ENCODE measurements around the gene BABAM2.
"Not testable (repeated sequence)": the region's sequence is repeated elsewhere in the genome, so short reads cannot be mapped to it uniquely, and the experiment has no call there.

Gene BABAM2

DNA sequence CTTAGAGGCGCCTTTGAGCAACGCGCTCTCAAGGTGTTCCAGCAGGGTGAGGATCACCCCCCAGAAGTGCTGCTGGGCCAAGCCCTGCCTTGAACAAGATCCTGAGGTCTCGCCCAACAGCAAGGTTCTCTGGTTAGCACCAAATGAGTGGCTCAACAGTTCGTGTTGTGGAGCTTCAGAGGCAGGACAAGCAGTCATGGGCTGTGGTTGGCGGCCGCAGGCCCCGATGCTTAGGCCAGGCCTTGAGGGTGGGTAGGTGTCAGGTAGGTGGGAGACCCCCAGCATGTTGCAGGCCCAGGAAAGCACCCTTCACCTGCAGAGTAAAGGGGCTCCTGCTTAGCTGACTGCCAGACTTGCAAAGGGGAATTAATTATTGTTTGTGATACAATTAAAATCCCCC lies 431.9 kb downstream of the BABAM2 start:
- DNase-seq = no peak

DNA sequence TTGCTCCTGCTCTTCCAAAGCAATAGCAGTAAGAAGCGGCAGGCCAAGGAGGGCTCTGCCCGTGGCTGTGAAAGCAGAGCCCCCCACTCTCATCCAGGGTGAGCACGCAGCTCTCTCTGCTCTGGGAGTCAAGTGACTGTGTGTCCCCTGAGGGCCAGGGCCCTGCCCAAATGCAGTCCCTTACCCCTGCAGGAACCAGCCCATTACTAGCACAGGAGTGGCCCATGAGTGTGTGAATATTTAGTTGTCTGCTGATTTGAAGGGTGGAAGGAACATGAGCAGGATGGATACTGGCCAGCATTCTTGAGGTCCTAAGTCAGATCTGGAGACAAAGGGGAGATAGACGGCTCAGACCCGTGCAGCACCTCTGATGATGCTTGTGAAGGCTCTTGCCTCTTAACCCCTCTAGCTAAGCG lies 432.5 kb downstream of the BABAM2 start:
- no peak for DNase-seq

DNA sequence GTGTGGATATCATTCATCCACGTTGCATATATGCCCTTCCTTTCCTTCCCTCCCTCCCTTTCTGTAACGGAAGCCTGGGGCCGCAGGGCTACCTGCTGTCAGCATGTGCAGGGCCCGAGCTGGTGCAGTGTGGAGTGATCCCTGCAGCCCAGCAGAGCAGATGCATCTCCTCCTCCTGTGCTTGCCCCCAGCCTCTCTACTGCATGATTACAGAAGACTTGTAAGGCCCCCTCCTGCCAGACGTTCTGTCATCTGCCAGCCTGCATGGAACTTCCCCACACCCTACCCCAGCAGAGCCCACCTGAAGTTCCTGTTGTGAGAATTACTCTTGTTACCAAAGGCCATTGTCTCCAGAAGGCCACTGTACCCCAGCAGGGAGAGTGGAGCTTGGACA lies 434.6 kb downstream of the BABAM2 start:
- DNase-seq = no peak

DNA sequence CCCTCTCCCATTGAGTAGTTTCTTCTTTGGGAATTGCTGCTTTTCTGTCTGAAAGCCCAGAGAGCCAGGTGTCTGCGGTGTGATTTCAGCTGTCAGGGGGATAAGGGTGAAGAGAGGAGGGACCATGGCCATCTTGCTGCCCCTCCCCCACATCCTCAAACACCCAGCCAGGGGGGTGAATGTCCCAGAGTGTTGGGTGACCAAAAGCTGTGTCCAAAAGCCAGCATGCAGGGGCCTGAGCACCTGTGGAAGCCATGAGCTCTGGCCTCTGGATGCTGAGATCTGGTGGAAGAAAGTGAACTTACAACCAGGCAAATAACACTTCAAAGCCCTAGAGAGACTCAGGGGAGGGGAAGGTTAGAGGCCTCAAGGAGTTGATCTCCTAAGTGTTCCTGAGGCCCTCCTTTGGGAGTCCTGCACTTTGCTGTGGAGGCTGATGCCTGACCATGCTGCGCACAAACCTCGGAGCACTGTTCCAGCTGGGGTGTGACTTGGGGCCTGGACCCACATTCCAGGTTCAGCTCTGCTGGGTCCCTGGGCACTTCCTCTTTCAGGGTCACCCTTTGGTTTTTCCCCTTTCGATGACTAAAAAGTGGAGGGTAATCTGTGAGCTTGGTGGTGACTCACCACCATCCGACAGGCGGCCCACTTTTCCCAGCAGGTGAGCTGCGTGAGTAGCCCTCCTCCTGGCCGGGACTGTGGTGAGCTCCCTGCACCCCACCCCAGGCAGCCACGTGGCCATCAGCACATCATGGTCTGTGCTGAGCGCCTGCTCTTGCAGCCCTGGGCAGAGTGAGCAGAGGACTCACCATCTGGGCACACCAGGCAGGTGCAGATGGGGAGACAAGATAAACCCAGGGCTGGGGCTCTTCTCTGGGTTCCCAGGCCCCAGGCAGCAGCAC lies 435.3 kb downstream of the BABAM2 start:
- no peak for DNase-seq

DNA sequence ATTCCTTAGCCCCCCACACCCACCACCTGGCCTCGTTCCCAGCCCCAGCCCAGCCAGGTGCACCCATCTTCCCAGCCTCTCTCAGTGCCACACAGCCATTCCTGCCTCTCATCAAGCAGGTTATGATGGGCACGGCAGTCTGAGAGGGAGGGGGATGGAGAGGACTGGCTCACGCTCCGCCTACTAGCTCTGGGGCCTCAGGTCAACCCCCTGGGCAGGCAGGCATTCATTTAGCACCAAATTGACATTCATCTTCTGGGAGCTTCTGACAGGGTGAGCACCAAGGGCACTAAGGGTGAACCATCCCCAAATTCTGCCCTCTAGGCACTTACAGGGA lies 435.9 kb downstream of the BABAM2 start:
- no peak for DNase-seq

DNA sequence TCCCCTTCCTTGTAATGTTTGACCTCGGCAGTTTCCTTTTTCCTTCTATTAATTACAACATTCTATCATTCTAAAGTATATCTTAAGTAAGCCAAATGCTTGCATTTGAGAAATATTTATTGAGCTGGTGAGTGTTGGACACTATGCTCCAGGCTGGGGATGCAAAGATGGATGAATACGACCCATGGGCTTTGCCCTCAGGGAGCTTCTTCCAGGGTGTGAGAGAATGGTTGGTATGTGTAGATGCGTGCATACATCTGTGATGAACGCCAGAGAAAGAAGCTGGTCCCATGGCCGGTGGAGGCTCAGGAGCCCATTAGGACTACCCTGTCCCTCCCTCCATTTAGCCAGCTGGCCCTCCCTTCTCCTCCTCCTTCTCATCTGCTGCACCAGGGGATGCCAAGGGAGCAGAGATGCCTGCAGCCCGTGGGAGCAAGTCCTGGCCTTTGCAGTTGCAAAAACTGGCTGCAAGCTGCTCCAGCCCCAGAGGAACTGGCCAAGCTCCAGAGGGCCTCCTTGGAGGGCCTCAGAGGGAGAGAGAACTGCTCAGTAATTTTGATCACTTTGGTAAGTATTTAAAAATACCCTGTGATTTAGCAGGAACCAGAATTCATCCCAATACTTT lies 436.5 kb downstream of the BABAM2 start:
- DNase-seq = no peak

DNA sequence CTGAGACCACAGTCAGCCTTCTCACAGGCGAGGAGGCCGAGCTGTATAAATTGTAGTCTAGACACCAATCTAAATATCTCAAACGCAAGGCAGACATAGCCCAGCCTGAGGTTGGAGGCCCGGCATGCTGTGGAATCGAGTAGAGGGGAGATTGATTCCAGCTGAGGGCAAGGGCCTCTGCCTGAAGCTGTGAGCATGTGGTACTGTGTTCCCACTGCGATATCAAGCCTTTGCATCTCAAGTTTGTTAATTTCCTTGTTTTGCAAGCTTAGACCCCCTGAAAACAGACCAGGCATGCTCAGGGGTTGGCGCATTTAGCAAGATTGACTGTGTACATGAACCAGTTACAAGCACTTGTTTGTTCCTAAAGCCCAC lies 437.0 kb downstream of the BABAM2 start:
- no peak for DNase-seq

DNA sequence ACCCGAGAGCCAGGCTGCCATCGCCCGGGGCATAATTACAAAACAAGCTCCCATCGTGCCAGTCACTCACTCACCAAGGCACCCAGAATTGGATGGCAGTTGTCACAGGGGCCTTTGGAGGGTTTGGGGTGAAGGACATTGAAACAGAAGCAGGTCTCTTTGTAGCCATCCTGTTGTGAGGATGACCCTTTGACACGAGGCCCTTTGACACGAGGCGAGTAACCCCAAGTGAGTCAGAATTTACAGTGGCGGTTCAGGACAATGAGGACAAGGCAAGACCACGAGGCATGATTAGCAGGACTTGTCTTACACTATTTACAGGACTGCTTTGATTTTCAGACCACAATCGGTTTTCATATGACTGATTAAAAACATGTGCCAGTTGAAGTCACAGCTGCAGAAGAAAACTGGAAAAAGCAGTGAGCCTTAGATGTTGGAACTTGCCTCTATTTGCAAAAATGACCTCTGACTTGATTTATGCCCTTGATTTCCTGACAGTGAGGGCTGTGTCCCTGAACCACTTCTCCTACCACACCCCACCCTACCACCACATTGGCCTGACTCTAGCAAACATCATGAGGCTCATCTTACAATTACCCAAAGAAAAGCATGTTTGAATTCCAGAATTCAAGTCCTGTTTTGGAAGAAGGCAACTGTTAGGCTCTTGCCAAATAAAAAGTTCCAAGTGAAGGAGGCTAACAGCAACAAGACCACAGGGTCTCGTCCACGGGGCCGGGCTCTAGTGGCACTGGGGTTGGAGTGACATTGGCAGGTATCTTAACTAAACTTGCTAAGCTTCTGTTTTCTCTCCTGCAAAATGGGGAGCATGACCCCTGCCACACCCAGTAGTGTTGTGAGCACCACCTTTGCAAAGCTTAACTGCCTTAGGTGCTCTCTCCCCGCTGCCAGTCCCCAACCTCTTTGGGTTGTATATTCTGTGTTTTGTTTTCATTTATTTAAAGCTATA lies 437.7 kb downstream of the BABAM2 start:
- DNase-seq = no peak

DNA sequence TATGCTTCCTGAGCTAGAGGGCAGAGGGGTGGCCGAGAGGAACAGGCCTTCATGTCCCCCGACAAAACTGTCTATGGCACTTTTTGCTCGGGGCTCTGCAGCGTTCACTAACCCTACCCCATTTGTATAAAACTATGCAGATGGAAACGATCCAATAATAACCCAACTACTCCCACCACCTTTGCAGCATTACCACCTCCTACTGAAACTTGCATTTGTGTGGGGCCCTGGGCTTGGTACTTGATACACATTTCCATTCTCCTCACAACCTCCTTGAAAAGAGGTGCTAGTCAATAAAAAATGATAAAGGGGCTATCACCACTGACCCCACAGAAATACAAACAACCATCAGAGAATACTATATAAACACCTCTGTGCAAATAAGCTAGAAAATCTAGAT lies 438.7 kb downstream of the BABAM2 start:
- DNase-seq = no peak

DNA sequence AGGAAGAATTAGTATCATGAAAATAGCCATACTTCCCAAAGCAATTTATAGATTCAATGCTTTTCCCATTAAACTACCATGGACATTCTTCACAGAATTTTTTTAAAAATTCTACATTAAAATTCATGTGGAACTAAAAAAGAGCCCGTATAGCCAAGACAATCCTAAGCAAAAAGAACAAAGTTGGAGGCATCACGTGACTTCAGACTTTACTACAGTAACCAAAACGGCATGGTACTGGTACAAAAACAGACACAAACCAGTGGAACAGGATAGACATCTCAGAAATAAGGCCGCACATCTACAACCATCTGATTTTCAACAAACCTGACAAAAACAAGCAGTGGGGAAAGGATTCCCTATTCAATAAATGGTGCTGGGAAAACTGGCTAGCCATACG lies 440.2 kb downstream of the BABAM2 start:
- DNase-seq = not testable (repeated sequence)

DNA sequence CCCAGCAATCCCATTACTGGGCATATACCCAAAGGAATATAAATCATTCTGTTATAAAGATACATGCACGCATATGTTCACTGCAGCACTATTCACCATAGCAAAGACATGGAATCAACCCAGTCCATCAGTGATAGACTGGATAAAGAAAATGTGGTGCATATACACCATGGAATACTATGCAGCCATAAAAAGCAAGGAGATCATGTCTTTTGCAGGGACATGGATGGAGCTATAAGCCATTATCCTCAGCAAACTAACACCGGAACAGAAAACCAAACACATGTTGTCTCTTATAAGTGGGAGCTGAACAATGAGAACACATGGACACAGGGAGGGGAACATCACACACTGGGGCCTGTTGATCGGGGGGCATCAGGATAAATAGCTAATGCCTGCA lies 441.3 kb downstream of the BABAM2 start:
- not testable (repeated sequence) for DNase-seq

DNA sequence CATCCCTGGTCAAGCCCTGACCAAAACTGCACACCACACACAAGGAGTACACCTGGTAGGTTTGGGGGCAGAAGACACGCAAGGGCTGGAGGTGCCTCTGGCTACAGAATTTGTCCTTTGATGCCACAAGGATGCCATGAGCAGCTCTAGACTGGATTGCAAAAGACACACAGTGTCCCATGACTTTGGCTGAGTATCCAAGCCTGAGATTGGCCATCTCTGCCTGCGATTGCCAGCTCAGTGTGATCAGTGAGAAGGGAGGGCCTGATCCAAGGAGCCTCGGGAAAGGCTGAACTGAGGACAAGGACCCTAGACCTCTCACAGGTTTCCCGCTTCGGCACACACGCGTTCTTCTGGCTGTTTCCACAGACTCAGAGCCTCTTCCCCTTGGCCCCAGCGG lies 442.2 kb downstream of the BABAM2 start:
- DNase-seq = no peak

DNA sequence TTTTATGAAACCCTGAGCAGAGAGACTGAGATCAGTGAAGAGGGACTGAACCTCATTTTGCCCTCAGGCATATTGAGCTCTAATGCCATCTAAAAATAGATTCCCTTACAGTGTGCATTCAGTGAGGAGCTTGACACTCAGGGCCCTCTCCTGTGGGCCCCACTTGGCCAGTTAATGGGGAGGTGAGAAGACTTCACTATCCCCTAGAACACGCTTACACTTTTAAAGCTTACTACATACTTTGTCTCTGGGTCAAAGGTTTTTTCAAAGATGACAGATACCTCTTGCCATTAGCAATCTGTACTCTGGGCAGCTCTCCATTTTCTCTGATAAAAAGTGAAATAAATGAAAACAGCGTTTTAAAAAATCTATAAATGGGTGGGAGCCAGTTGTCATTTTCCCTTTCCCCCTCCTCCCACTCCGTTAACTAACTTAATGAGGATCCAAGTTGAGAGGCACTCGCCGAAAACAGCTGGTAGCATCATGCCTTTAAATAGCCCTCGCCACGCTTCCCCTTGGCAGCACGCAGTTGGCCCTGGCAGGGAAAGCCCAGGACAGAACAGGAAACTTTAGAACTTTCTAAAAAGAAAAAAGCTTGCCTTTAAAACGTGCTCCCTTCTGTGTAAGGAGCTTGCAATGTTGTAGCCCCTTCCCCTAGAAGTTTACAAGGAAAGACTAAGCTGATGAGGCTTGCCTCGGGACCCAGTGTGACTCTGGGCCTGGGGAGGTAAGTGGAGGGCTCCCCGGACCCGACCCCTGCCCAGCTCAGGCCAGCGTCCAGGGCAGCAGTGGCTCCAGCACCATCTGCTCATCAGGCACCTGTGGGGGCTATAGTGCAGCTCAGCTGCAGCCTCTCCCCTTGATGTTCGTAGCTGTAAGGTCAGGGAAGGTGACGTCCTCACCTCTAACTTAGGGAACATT lies 443.3 kb downstream of the BABAM2 start:
- DNase-seq = no peak

DNA sequence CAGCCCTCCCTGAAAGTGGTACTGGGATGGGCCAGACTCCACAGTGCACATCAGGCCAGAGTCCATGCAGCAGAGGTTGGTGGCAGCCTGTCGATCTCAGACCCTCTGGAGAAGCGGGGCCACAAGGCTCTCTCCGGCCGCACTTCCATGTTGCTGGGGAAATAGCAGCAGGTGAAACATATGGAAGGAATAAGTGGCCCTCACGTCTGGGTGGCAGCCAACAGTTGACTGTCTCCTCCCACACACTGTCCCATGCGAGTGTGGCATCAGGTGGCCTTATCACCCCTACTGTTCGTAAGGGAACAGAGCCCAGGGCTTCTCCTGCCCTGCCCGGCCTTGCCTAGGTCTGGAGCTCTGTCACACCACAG lies 444.0 kb downstream of the BABAM2 start:
- DNase-seq = no peak

DNA sequence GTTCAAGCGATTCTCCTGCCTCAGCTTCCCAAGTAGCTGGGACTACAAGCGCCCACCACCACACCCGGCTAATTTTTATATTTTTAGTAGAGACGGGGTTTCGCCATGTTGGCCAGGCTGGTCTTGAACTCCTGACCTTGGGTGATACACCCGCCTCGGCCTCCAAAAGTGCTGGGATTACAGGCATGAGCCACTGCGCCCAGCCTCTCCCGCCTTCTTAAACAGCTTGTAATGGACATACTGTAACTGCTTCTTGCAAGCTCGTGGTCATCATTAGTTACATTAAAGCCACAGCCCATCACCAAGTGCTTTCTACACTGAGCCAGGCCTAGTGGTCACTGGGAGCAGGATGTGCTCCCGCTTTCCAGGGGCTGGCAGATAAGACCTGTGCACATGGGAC lies 444.7 kb downstream of the BABAM2 start:
- DNase-seq = not testable (repeated sequence)

DNA sequence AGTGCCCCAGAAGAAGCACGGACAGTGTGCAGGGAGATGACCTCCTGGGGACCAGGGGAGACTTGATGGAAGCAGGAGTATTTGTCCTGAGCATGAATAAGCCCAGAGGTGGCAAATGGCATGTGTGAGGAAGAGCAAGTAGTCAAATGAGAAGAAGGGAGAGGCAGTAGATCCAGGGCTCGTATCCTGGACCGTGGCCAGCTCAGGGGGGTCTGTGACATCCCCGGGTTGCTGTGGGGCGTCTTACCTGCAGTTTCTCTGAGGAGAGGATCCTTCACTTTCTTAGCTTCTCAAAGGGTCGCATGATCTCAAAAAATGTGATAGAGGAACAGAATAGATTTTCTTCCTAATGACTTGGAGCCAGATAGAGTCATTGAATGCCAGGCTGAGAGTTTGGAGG lies 445.1 kb downstream of the BABAM2 start:
- DNase-seq = no peak

DNA sequence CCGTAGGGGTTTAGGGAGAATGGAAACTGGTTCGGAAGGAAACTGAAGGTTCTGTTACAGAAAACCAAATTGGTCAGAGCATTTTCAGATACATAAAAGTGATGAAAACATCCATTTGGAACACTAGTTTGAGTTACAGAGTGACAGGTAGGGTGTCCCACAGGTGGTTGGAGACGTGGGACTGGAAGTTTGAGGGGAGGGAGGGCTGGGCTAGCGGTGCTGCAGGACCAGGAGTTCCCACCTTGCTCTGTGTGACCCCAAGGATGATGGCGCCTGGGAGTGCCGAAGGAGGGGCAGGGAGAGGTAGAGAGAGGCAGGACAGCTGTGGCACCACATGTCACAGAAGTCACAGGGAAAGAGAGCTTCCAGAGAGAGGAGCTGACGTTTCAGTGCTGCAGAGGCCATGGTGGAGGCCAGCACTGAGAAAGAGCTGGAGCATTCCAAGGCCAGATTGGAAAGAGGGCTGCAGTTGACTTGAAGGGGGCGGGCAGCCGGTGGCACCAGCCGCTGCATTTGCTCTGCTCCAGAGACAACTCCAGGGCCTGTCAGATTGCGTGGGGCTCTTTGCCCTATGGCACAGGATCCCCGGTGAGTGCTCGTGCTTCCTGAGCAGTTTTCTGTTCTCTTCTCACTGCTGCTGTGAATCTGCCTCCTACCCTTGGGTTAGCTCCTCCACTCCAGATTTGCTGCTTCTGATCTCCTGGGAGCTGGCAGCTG lies 445.9 kb downstream of the BABAM2 start:
- no peak for DNase-seq

DNA sequence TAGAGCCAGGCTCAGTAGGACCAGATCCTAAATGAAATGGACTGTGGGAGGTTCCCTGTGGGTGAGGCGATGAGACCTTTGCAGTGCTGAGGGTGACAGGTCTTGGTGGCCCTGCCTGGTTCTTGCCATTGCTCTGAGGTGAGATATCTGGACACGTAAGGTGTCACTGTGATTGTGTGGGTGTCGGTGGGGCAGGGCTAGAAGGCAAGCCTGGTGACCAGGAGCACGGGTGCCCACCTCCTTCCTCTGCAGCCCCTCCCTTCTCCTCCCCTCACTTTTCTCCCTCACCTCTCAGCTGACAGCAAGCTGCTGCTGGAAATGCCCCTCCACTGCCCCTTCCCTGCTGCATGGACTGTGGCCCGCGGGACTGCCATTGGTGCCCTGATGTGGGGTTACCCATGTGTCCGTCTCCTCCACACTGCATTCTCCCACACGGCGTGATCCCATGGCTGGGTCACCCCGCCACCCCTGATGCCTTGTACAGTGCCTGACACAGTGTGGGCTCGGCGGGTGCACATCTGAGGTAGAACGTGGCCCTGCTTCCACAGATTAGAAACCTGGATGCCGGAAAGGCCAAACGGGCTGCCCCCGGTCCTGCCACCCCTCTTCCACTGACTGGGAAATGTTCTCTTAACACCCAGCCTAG lies 446.6 kb downstream of the BABAM2 start:
- DNase-seq = no peak

DNA sequence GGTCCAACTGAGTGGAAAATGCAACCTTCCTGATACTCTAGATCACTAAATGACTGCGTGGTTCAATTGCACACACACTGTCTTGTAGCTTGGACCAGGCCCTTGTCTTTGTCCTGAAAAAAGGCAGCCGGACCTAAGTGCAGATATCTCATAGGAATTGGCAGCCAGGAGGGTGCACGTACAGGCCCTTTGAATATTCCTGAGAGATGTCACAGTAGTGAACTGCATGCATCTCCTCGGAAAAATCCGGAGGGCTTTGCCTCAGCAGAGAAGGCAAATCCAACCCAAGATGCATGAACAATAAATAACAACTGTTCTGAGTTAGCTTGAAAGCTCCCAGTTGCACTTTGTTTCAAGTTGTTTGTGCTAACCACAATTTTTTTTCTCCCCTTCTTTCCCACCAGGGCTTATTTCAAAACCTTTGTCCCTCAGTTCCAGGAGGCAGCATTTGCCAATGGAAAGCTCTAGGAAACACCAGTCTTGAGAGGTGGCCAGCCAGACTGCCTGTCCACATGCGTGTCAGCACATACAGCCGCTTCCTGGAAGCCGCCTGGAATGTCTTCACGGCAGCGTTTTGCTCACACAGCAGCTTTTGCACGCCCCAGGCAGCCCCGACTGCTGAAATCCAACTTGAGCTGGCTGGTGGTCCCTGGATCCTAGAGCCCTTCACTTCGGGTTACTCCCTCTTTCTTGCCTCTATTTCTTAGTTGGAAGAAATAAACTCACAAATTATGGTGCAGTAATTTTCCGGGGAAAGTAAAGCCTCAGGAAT lies 447.7 kb downstream of the BABAM2 start:
- DNase-seq = no peak

DNA sequence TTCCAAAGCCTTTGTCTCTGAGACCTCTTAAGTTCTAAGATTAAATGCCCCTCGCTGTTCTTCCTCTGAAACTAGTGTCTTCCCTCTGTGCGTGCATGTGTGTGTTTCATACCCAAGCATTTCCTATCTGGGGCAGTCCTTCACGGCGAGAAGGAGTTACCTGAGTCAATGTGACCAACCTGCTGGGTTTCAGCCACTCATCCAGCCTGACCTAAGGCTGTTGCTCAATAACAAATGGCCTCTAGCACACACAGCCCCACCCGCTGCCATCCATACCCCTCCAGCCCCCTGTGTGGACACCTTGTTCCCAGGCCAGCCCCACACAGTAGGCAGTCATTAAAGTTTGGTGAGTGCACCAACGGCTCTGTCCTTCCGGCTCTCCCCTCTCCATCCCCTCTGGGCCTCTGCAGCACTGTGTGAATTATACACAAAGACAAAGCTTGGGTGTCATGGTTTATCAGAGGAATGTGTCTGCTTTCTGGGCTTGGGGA lies 448.3 kb downstream of the BABAM2 start:
- no peak for DNase-seq
